GM19395 (cell line): ENCODE measurements around the gene STAT4.

ENCODE experiments used
- ATAC-seq: cut with Tn5 transposase; IDR thresholded peaks from one replicate; pipeline ENCODE4 v1.9.1; 2021; ENCODE audit warnings: mild to moderate bottlenecking, moderate library complexity; ENCODE audit not compliant: unreplicated experiment

STAT4 gene, protein sequence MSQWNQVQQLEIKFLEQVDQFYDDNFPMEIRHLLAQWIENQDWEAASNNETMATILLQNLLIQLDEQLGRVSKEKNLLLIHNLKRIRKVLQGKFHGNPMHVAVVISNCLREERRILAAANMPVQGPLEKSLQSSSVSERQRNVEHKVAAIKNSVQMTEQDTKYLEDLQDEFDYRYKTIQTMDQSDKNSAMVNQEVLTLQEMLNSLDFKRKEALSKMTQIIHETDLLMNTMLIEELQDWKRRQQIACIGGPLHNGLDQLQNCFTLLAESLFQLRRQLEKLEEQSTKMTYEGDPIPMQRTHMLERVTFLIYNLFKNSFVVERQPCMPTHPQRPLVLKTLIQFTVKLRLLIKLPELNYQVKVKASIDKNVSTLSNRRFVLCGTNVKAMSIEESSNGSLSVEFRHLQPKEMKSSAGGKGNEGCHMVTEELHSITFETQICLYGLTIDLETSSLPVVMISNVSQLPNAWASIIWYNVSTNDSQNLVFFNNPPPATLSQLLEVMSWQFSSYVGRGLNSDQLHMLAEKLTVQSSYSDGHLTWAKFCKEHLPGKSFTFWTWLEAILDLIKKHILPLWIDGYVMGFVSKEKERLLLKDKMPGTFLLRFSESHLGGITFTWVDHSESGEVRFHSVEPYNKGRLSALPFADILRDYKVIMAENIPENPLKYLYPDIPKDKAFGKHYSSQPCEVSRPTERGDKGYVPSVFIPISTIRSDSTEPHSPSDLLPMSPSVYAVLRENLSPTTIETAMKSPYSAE

DNA sequence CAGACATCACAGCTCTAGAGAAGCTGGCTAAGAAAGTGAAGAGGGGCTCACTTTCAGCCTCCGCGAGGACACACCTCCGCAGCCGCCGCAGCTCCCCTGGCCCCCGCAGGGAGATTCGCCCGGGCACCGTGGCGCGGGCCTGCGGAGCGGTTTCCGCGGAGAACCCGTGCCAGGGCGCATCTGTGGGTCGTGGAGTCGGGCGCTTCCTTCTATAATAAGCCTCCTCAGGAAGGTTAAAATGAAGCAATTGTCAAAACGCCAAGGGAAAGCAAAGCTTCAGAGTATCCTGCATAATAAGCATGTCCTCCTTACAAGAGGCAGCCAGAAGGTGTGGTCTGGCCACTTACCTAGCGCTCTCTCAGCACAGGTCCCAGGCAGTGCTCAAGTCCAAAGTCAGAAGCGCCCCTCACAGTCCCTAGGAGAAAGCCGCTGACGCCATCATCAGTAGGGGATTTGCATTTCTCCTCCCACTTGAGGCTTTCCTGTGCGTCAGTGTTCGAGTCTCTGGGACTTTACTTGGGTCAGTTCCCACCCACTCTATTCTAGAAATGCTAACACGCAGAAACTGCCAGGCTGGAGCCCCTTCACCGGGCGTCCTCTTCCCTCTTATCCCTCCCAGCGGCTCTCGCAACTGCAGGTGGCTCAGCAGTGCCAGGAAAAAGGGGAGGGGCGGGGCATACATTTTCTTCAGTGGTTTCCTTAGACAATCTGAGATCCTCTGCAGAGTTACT is at the start of gene STAT4:
TSS of gene STAT4 (minus strand) at position 395 of the 731 bp plus-strand sequence. CDS start 2,791 bp downstream, outside the sequence.
- peak; percentile 92 for ATAC-seq

DNA sequence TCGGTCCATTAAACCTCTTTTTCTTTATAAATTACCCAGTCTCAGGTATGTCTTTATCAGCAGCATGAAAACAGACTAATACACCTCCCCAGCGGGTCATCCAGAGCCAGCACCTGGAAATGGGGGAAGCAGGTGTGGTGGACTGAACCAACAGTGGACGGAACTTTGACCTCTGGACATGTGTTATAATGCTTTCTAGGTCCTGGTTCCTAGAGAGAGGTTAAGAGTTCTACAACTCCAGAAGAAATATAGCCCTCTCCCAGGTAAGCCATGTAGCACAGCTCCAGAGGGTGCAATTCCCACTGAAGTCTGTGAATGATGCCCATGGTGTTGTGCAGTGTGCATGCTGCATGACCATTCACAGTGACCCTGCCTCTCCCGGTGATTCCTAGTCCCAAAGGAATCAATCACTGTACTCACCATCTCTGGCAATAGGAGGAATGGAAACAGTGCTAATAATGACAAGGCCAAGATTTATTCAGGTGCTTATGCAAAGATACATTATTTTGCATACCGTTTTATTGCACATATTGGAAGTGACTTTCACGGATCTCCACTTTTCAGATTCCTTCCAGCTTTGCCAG is 49.2 kb upstream of the STAT4 start:
- no peak for ATAC-seq

DNA sequence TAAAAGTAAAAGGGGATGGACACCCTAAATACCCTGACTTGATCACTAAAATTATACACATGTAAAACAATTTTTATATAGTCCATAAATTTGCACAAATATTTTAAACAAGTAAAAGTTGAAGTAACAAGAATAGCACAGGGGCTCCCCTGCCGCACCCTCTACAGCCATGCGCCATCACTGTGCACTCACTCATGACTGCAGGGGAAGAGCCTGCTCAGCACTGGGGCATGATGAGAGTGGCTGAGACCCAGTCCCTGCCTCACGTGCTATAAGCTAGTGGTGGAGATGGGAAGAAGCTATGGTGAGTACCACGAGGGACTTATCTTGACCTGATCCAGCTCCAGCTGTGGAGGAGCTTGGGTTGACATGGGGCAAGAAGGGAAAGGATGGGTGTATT is 47.5 kb upstream of the STAT4 start:
- no peak for ATAC-seq

DNA sequence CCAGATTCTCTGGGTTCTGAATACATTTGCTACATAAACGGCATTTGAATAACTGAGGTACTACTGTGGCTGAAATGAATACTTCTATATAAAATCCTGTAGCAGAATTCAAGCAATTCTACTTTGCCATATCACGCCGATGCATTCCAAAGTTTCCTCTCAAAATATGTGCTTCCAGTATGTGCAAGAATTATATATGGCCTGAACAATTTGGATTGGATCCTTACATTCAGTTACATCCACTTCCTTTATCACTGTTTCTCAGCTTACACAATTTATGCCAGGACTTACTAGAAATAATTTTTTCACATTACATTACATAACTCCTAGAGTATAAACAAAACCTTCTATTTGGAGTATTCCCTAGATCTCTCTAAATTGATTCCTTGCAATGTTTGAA is 46.3 kb upstream of the STAT4 start:
- no peak for ATAC-seq

DNA sequence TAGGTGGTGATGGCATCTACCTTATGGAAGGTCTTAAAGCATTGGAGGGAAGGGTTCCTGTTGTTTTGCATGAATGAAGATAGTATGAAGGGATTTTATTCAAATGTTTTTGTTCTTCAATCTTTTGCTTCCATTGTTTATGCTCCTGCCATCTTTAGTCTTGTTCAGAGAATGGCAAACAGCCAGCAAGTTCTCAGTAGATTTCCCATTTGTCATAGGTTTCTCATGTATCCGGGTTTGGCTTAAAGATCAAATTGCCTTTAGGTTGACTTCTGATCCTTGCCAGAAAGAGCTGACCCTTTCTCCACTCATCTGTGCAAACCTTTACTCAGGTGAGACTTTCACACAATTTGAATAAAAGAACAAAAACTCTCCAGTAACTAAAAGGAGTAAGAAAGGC is 44.2 kb upstream of the STAT4 start:
- ATAC-seq = no peak

DNA sequence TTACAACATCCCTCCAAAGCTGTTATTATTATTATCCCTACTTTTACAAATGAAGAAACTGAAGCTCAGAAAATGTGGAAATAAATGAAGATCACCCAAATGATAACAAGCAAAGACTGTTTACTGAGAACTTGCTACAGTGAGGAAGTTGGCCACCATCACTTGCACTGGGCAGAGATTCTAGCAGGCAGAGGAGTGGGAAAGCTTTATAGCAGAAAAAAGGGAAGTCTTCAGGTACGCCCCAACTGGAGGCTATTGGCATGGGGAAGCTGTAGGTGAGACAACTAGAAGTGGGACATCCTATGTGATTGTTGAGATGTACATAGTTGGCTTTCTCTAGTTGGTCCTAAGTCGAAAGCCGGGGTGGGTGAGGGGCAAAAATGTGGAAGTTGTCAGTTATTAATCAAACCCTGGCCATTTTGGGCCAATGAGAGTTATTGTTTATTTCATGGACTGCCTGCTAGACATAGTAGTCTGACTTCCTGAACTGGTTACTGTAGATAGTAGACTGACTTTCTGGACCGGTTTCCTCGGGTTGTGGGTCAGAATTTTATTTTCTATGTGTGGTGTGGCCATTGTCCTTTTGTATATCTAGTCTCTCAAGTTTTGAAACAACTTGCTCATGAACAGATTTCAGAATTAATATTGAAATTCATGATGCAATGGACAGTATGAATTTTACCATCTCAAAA is 40.2 kb upstream of the STAT4 start:
- no peak for ATAC-seq

DNA sequence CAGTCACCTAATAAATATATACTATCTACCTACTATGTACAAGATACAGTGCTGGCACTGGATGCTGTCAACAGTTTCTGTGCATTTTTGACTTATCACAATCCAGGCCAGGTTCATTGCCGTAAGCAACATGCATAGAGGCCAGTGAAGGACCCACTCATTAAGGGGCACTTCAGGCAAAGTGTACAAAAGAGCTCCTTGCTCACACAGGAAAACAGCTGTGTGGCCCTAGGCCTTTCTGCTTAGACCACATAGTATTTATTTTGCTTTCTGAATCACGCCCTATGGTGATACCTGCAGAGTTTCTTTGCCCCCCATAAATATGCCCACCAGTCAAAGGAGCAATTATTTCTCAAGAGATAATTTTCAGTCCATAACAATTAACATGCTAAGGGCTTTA is 39.6 kb upstream of the STAT4 start:
- no peak for ATAC-seq

- ATAC-seq = no peak
These were observed 38.4 kb upstream of the STAT4 start for GRCh38 chr2:191189112-191189635.

- ATAC-seq = no peak
These were observed 37.8 kb upstream of the STAT4 start for GRCh38 chr2:191188550-191189093.

GRCh38 chr2:191187105-191187829 is 36.5 kb upstream of the STAT4 start:
- ATAC-seq = no peak

- ATAC-seq = no peak
These were observed 33.7 kb upstream of the STAT4 start for GRCh38 chr2:191184457-191184856.

GRCh38 chr2:191183516-191183915 is 32.7 kb upstream of the STAT4 start:
- no peak for ATAC-seq

- ATAC-seq = no peak
These were observed 32.3 kb upstream of the STAT4 start for GRCh38 chr2:191183081-191183480.

DNA sequence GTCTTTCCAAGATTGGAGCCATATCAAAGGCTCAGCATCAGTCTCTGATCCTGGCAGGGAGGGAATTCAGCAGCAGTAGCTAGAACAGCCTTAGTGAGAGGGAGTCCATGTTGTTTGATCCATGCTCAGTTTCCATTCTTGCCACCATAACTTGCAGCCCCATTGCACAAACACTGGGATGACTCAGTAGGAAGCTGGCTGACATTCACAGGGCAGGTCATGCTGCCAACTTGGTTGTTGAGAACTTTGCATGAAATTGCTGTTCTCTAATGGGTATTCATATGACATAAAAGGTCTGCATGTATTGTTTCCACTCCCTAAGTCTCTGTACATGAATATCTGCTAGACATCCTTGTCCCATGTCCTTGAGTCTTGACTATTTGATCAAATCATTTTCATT is 29.9 kb upstream of the STAT4 start:
- ATAC-seq = no peak

- no peak for ATAC-seq
These were observed 29.5 kb upstream of the STAT4 start for GRCh38 chr2:191180276-191180675.

DNA sequence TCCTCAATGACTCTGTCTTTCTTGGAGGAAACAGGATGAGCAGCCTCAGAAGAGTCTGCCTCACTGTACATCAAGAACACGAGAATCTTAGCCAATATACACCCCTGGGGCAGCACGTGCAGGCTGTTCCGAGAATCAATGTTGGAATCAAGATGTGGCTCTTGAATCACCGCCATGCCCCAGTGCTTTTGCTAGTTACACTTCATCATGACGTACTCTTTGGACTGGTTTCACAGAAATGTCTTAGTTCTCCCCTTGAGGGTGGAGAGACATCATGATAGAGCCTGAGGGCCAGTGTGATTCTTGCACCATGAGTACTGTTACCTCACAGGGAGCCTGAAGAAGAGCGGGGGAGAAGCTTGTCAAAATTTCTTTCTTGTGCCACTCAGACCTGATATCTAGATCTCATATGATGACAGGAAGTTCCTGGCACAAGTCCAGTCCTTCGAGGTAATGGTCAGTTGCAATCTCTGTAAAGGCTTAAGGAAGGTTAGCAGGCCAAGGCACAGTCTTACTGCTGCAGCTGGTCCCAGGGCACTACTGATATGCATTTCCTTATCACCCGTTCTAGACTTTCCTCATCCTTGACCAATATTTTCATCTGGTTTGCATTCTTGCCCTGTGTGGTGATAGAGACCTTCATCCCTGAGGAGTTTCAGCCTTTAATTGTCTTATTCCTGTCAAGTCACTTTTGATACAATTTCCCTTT is 28.2 kb upstream of the STAT4 start:
- no peak for ATAC-seq

GRCh38 chr2:191177751-191178736 is 27.2 kb upstream of the STAT4 start:
- ATAC-seq = no peak
